HG02970 (cell line): ENCODE measurements around the gene CARD10.
"Not testable (repeated sequence)": the region's sequence is repeated elsewhere in the genome, so short reads cannot be mapped to it uniquely, and the experiment has no call there.

ENCODE experiments used
- ATAC-seq: cut with Tn5 transposase; IDR thresholded peaks from one replicate; pipeline ENCODE4 v1.9.1; 2021; ENCODE audit warnings: mild to moderate bottlenecking, moderate library complexity, moderate number of reproducible peaks; ENCODE audit not compliant: unreplicated experiment, low FRiP score

Gene CARD10

GRCh38 chr22:37555029-37555428 lies 35.8 kb upstream of the CARD10 start:
- no peak for ATAC-seq

GRCh38 chr22:37553725-37554124 lies 34.5 kb upstream of the CARD10 start:
- ATAC-seq: no peak

GRCh38 chr22:37552524-37553163 lies 33.4 kb upstream of the CARD10 start:
- ATAC-seq: no peak

- ATAC-seq: no peak
Measured at GRCh38 chr22:37551981-37552380, 32.8 kb upstream of the CARD10 start.

- ATAC-seq: not testable (repeated sequence)
Measured at GRCh38 chr22:37550921-37551320, 31.7 kb upstream of the CARD10 start.

- no peak for ATAC-seq
Measured at GRCh38 chr22:37549704-37550059, 30.5 kb upstream of the CARD10 start.

- no peak for ATAC-seq
Measured at GRCh38 chr22:37547251-37547741, 28.1 kb upstream of the CARD10 start.

GRCh38 chr22:37546437-37547250 lies 27.4 kb upstream of the CARD10 start:
- no peak for ATAC-seq

- no peak for ATAC-seq
Measured at GRCh38 chr22:37545703-37546436, 26.7 kb upstream of the CARD10 start.

GRCh38 chr22:37544955-37545702 lies 25.9 kb upstream of the CARD10 start:
- ATAC-seq: no peak

- no peak for ATAC-seq
Measured at GRCh38 chr22:37542959-37543358, 23.7 kb upstream of the CARD10 start.

GRCh38 chr22:37542416-37542815 lies 23.2 kb upstream of the CARD10 start:
- ATAC-seq: not testable (repeated sequence)

- ATAC-seq: not testable (repeated sequence)
Measured at GRCh38 chr22:37539790-37540189, 20.6 kb upstream of the CARD10 start.

- ATAC-seq: no peak
Measured at GRCh38 chr22:37538590-37539357, 19.6 kb upstream of the CARD10 start.

GRCh38 chr22:37535159-37535558 lies 15.9 kb upstream of the CARD10 start:
- no peak for ATAC-seq

GRCh38 chr22:37534445-37534844 lies 15.2 kb upstream of the CARD10 start:
- ATAC-seq: no peak

GRCh38 chr22:37533995-37534394 lies 14.8 kb upstream of the CARD10 start:
- no peak for ATAC-seq

GRCh38 chr22:37529652-37530345 lies 10.6 kb upstream of the CARD10 start:
- ATAC-seq: no peak

GRCh38 chr22:37527952-37528351 lies 8.7 kb upstream of the CARD10 start:
- not testable (repeated sequence) for ATAC-seq
